ENCODE data around the gene CALD1.
"Not testable (repeated sequence)": the region's sequence is repeated elsewhere in the genome, so short reads cannot be mapped to it uniquely, and the experiment has no call there.

The CALD1 gene

GRCh38 chr7:134959810-134960209, 180.4 kb downstream of the CALD1 start:
- Histone ChIP-seq H3K27me3 (no peaks in the 10 kb centered on the region), H3K9me3 (no peaks in the 10 kb centered on the region), H3K4me3 (ENCODE audit: low read depth, low read length) (no peak overlapping the region), H3K36me3 (peaks cover 30% of the 10 kb centered on the region), H3K4me1 (no peaks in the 10 kb centered on the region)
- no peak for TF ChIP-seq CTCF (IDR thresholded peaks at IDR 0.05; ENCODE audit: low read depth, low read length)
- DNase-seq, result no peak

GRCh38 chr7:134962270-134962780, 182.9 kb downstream of the CALD1 start:
- no peak for DNase-seq
- H3K4me1 ChIP-seq, result no peaks in the 10 kb centered on the region

GRCh38 chr7:134963036-134963435, 183.6 kb downstream of the CALD1 start:
- Histone ChIP-seq H3K36me3 (peaks cover 20% of the 10 kb centered on the region), H3K9me3 (no peaks in the 10 kb centered on the region), H3K4me3 (ENCODE audit: low read depth, low read length) (no peak overlapping the region), H3K27me3 (no peaks in the 10 kb centered on the region), H3K4me1 (no peaks in the 10 kb centered on the region)
- no peak for DNase-seq
- TF ChIP-seq CTCF (IDR thresholded peaks at IDR 0.05; ENCODE audit: low read depth, low read length), result no peak

More at GRCh38 chr7:134962270-134962780, 182.9 kb downstream of the CALD1 start:
- H3K9me3 ChIP-seq, result no peaks in the 10 kb centered on the region
- no peak overlapping the region for H3K4me3 ChIP-seq (ENCODE audit: low read depth, low read length)
- TF ChIP-seq CTCF (IDR thresholded peaks at IDR 0.05; ENCODE audit: low read depth, low read length), result no peak
- peaks cover 20% of the 10 kb centered on the region for H3K36me3 ChIP-seq
- H3K27me3 ChIP-seq, result no peaks in the 10 kb centered on the region

GRCh38 chr7:134966691-134967090, 187.3 kb downstream of the CALD1 start:
- H3K4me3 ChIP-seq (ENCODE audit: low read depth, low read length), result no peak overlapping the region
- no peak for TF ChIP-seq CTCF (IDR thresholded peaks at IDR 0.05; ENCODE audit: low read depth, low read length)
- no peaks in the 10 kb centered on the region for H3K4me1 ChIP-seq
- no peaks in the 10 kb centered on the region for H3K27me3 ChIP-seq
- H3K9me3 ChIP-seq, result no peaks in the 10 kb centered on the region
- DNase-seq, result no peak
- no peaks in the 10 kb centered on the region for H3K36me3 ChIP-seq

- Histone ChIP-seq H3K4me1 (no peaks in the 10 kb centered on the region), H3K4me3 (ENCODE audit: low read depth, low read length) (no peak overlapping the region), H3K27me3 (no peaks in the 10 kb centered on the region), H3K36me3 (no peaks in the 10 kb centered on the region), H3K9me3 (no peaks in the 10 kb centered on the region)
- no peak for TF ChIP-seq CTCF (IDR thresholded peaks at IDR 0.05; ENCODE audit: low read depth, low read length)
- DNase-seq, result no peak
Measured at GRCh38 chr7:134968110-134968509, 188.7 kb downstream of the CALD1 start.

- not testable (repeated sequence) for DNase-seq; H3K4me1 ChIP-seq; H3K36me3 ChIP-seq; H3K4me3 ChIP-seq (ENCODE audit: low read depth, low read length); H3K27me3 ChIP-seq; H3K9me3 ChIP-seq
Measured at GRCh38 chr7:134981645-134982044, 202.2 kb downstream of the CALD1 start.

GRCh38 chr7:134985894-134986362, 206.5 kb downstream of the CALD1 start:
- Histone ChIP-seq H3K36me3 (no peaks in the 10 kb centered on the region; the same call in 1 of the 2 replicates), H3K4me1 (no peaks in the 10 kb centered on the region), H3K4me3 (ENCODE audit: low read depth, low read length) (peak overlapping the region; percentile 86), H3K9me3 (no peaks in the 10 kb centered on the region), H3K27me3 (no peaks in the 10 kb centered on the region)
- no peak for DNase-seq
- no peak for TF ChIP-seq CTCF (IDR thresholded peaks at IDR 0.05; ENCODE audit: low read depth, low read length)

All from BE2C (cell line).